RWPE2 (cell line): ENCODE data around the gene FAM168A.
"Not testable (repeated sequence)": the region's sequence is repeated elsewhere in the genome, so short reads cannot be mapped to it uniquely, and the experiment has no call there.

Experiments
- ATAC-seq: fragments of 200-7000 bp; cut with Tn5 transposase; 3 replicates; pipeline ENCODE4 v1.9.1; 2021; ENCODE audit warnings: low read depth
- DNase-seq: peaks from one replicate; pipeline ENCODE4 v3.0.0-alpha.2; 2020; ENCODE audit warnings: low spot score
- H3K27ac ChIP-seq: fragments of 450-650 bp; 2 replicates; pipeline ENCODE4 v1.5.1; 2017; ENCODE audit warnings: mild to moderate bottlenecking; ENCODE audit not compliant: poor library complexity, severe bottlenecking
- H3K27me3 ChIP-seq: fragments of 250-450 bp; sonication (Bioruptor Pico); 2 replicates; pipeline ENCODE4 v1.5.1; 2021; ENCODE audit warnings: mild to moderate bottlenecking, moderate library complexity; ENCODE audit not compliant: insufficient read depth, poor library complexity, severe bottlenecking
- H3K36me3 ChIP-seq: fragments of 250-450 bp; sonication (Bioruptor Pico); 2 replicates; pipeline ENCODE4 v1.5.1; 2020; ENCODE audit warnings: low read depth, mild to moderate bottlenecking, moderate library complexity
- H3K4me1 ChIP-seq: fragments of 250-450 bp; sonication (Bioruptor Pico); 2 replicates; pipeline ENCODE4 v1.5.1; 2021; ENCODE audit warnings: mild to moderate bottlenecking, moderate library complexity; ENCODE audit not compliant: insufficient read depth, poor library complexity, severe bottlenecking
- H3K4me3 ChIP-seq: fragments of 250-450 bp; sonication (Bioruptor Pico); 2 replicates; pipeline ENCODE4 v1.5.1; 2021; ENCODE audit warnings: mild to moderate bottlenecking, moderate library complexity; ENCODE audit not compliant: severe bottlenecking
- H3K9me3 ChIP-seq: fragments of 250-450 bp; sonication (Bioruptor Pico); 2 replicates; pipeline ENCODE4 v1.5.1; 2021; ENCODE audit warnings: mild to moderate bottlenecking, moderate library complexity; ENCODE audit not compliant: severe bottlenecking
- TF ChIP-seq, protein P1 (sequence below): fragments of 450-650 bp; IDR thresholded peaks from one replicate; pipeline ENCODE4 v1.5.1; 2017; ENCODE audit warnings: mild to moderate bottlenecking, moderate library complexity; ENCODE audit not compliant: poor library complexity, severe bottlenecking

The FAM168A gene

GRCh38 chr11:73473252-73473651, 124.7 kb downstream of the FAM168A start:
- H3K36me3 ChIP-seq, result no peaks in the 10 kb centered on the region
- H3K27ac ChIP-seq, result no peak overlapping the region
- TF ChIP-seq, protein P1, sequence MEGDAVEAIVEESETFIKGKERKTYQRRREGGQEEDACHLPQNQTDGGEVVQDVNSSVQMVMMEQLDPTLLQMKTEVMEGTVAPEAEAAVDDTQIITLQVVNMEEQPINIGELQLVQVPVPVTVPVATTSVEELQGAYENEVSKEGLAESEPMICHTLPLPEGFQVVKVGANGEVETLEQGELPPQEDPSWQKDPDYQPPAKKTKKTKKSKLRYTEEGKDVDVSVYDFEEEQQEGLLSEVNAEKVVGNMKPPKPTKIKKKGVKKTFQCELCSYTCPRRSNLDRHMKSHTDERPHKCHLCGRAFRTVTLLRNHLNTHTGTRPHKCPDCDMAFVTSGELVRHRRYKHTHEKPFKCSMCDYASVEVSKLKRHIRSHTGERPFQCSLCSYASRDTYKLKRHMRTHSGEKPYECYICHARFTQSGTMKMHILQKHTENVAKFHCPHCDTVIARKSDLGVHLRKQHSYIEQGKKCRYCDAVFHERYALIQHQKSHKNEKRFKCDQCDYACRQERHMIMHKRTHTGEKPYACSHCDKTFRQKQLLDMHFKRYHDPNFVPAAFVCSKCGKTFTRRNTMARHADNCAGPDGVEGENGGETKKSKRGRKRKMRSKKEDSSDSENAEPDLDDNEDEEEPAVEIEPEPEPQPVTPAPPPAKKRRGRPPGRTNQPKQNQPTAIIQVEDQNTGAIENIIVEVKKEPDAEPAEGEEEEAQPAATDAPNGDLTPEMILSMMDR, result no peak
- ATAC-seq (no peak), DNase-seq (no peak)
- no peak overlapping the region for H3K4me3 ChIP-seq
- no peaks in the 10 kb centered on the region for H3K9me3 ChIP-seq
- no peaks in the 10 kb centered on the region for H3K27me3 ChIP-seq
- no peaks in the 10 kb centered on the region for H3K4me1 ChIP-seq

GRCh38 chr11:73470036-73470612, 127.8 kb downstream of the FAM168A start:
- H3K27ac ChIP-seq, result not testable (repeated sequence)

GRCh38 chr11:73469401-73469800, 128.5 kb downstream of the FAM168A start:
- TF ChIP-seq, protein P1, result no peak
- no peaks in the 10 kb centered on the region for H3K27me3 ChIP-seq
- no peaks in the 10 kb centered on the region for H3K9me3 ChIP-seq
- no peaks in the 10 kb centered on the region for H3K36me3 ChIP-seq
- no peaks in the 10 kb centered on the region for H3K4me1 ChIP-seq
- H3K27ac ChIP-seq, result no peak overlapping the region
- no peak for ATAC-seq
- no peak overlapping the region for H3K4me3 ChIP-seq
- DNase-seq, result no peak

More at GRCh38 chr11:73470036-73470612, 127.8 kb downstream of the FAM168A start:
- not testable (repeated sequence) for H3K9me3 ChIP-seq, DNase-seq, H3K36me3 ChIP-seq, H3K4me1 ChIP-seq, H3K4me3 ChIP-seq, H3K27me3 ChIP-seq, ATAC-seq

GRCh38 chr11:73468590-73469161, 129.2 kb downstream of the FAM168A start:
- no peak overlapping the region for H3K27ac ChIP-seq
- DNase-seq (no peak), ATAC-seq (no peak)
- H3K36me3 ChIP-seq, result no peaks in the 10 kb centered on the region
- H3K4me3 ChIP-seq, result no peak overlapping the region
- no peaks in the 10 kb centered on the region for H3K27me3 ChIP-seq
- H3K4me1 ChIP-seq, result no peaks in the 10 kb centered on the region
- no peaks in the 10 kb centered on the region for H3K9me3 ChIP-seq
- TF ChIP-seq, protein P1, result no peak

- H3K4me1 ChIP-seq, result no peaks in the 10 kb centered on the region
- no peak for ATAC-seq
- no peak overlapping the region for H3K27ac ChIP-seq
- H3K36me3 ChIP-seq, result no peaks in the 10 kb centered on the region
- H3K27me3 ChIP-seq, result no peaks in the 10 kb centered on the region
- H3K4me3 ChIP-seq, result no peak overlapping the region
- no peaks in the 10 kb centered on the region for H3K9me3 ChIP-seq
- DNase-seq, result no peak
- TF ChIP-seq, protein P1, result no peak
Observed at GRCh38 chr11:73467505-73467904, 130.4 kb downstream of the FAM168A start.
